CD4-positive, alpha-beta T cell treated with Interleukin-2 at 100 ng/mL for 4 hours (primary cell): ENCODE data around the gene C2CD4C.
"Not testable (repeated sequence)": the region's sequence is repeated elsewhere in the genome, so short reads cannot be mapped to it uniquely, and the experiment has no call there.

ENCODE experiments used
- DNase-seq: peaks from one replicate; pipeline ENCODE4 v3.0.0-alpha.2; 2020; ENCODE audit warnings: low spot score

C2CD4C gene

GRCh38 chr19:408902-409515 is at the start of gene C2CD4C:
Gene C2CD4C, minus strand, starts transcription at chr19:409147. Its CDS starts 786 bp downstream, at chr19:408361.
- DNase-seq: no peak

GRCh38 chr19:458091-459042 is 49.4 kb upstream of the C2CD4C start:
- no peak for DNase-seq

GRCh38 chr19:457636-458035 is 48.7 kb upstream of the C2CD4C start:
- no peak for DNase-seq

- no peak for DNase-seq
Measured at GRCh38 chr19:456547-457110, 47.7 kb upstream of the C2CD4C start.

- no peak for DNase-seq
Measured at GRCh38 chr19:455851-456546, 47.1 kb upstream of the C2CD4C start.

GRCh38 chr19:455031-455705 is 46.2 kb upstream of the C2CD4C start:
- DNase-seq: no peak

- DNase-seq: no peak
Measured at GRCh38 chr19:453606-454005, 44.7 kb upstream of the C2CD4C start.

GRCh38 chr19:452829-453228 is 43.9 kb upstream of the C2CD4C start:
- no peak for DNase-seq

- DNase-seq: not testable (repeated sequence)
Measured at GRCh38 chr19:450912-451481, 42.0 kb upstream of the C2CD4C start.

- no peak for DNase-seq
Measured at GRCh38 chr19:449916-450315, 41.0 kb upstream of the C2CD4C start.

GRCh38 chr19:447816-448560 is 39.0 kb upstream of the C2CD4C start:
- DNase-seq: no peak

GRCh38 chr19:447064-447426 is 38.1 kb upstream of the C2CD4C start:
- DNase-seq: no peak

GRCh38 chr19:444677-445210 is 35.8 kb upstream of the C2CD4C start:
- no peak for DNase-seq

- DNase-seq: no peak
Measured at GRCh38 chr19:443005-443404, 34.1 kb upstream of the C2CD4C start.

- no peak for DNase-seq
Measured at GRCh38 chr19:442085-442484, 33.1 kb upstream of the C2CD4C start.

- DNase-seq: no peak
Measured at GRCh38 chr19:441213-441836, 32.4 kb upstream of the C2CD4C start.

GRCh38 chr19:440391-441212 is 31.7 kb upstream of the C2CD4C start:
- DNase-seq: no peak

- DNase-seq: no peak
Measured at GRCh38 chr19:439167-439900, 30.4 kb upstream of the C2CD4C start.
